ENCODE results near the gene FLCN. TPM values are rescaled to one million over a fixed set of nuclear protein-coding genes. Genes with fewer than 3 reads are reported as not detected.

FLCN gene
- total and polyA plus RNA-seq, 7 donors: 38.7 to 106 (median 58.3) TPM

GRCh38 chr17:17204635-17205231 is 32.2 kb downstream of the FLCN start:
- ATAC-seq (no peak), DNase-seq (no peak)
- TF ChIP-seq, protein P1, sequence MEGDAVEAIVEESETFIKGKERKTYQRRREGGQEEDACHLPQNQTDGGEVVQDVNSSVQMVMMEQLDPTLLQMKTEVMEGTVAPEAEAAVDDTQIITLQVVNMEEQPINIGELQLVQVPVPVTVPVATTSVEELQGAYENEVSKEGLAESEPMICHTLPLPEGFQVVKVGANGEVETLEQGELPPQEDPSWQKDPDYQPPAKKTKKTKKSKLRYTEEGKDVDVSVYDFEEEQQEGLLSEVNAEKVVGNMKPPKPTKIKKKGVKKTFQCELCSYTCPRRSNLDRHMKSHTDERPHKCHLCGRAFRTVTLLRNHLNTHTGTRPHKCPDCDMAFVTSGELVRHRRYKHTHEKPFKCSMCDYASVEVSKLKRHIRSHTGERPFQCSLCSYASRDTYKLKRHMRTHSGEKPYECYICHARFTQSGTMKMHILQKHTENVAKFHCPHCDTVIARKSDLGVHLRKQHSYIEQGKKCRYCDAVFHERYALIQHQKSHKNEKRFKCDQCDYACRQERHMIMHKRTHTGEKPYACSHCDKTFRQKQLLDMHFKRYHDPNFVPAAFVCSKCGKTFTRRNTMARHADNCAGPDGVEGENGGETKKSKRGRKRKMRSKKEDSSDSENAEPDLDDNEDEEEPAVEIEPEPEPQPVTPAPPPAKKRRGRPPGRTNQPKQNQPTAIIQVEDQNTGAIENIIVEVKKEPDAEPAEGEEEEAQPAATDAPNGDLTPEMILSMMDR (IDR thresholded peaks at IDR 0.05): no peak
- Histone ChIP-seq H3K36me3 (ENCODE audit: insufficient read depth in 1 of 2, low read depth in 1 of 2) (peaks cover 0 to 14% of the 10 kb centered on the region in 2 donors), H3K27ac (peak overlapping the region; percentile 91), H3K4me1 (peaks cover 25% of the 10 kb centered on the region), H3K9me3 (no peaks in the 10 kb centered on the region), H3K4me3 (peak overlapping the region; percentile 72), H3K27me3 (ENCODE audit: insufficient read depth in 3 of 3, low read length in 2 of 3) (no peaks in the 10 kb centered on the region)
- intact Hi-C loops (cut with DNase I): no loop called here
- WGBS, 3 donors: 50 to 76% (median 54%) methylated on average over 14 of the region's 14 CpGs

DNA sequence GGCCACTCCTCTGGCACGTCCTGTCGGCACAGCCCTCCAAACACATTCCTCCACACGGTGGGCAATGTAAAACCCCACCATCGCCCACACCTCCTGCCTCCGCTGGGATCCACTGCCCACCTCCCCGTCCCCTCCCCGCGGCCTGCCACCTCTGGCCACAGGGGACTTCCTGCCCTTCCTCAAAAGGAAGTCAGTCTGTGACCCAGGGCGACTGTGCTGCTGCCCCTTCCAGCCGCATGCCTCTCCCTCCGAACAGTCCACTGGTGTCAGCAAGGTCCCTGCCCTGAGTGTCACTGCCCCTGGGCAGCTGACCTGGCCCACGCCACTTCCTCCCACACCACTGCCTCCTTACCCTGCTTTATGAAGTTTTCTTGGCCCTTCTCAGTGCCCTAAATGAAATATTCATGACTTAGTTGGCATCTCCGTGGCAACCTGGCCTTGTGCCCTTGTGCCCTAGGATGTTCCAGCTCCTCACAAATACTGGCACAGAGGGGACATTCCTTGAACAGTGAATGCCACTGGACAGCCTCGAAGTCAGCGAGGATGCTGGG is 32.9 kb downstream of the FLCN start:
- peaks cover 0 to 14% of the 10 kb centered on the region in 2 donors for H3K36me3 ChIP-seq (ENCODE audit: insufficient read depth in 1 of 2, low read depth in 1 of 2)
- H3K27me3 ChIP-seq (ENCODE audit: insufficient read depth in 3 of 3, low read length in 2 of 3): no peaks in the 10 kb centered on the region
- intact Hi-C loops (cut with DNase I): no loop called here
- TF ChIP-seq, protein P1 (IDR thresholded peaks at IDR 0.05): no peak
- H3K9me3 ChIP-seq: no peaks in the 10 kb centered on the region
- no peak overlapping the region for H3K4me3 ChIP-seq
- peaks cover 25% of the 10 kb centered on the region for H3K4me1 ChIP-seq
- DNase-seq (peak in 1 of 2 donors; percentile 82), ATAC-seq (peak in 2 of 4 donors; percentile 10 to 29)
- peak overlapping the region; percentile 13 for H3K27ac ChIP-seq
- 25 to 52% (median 27%) methylated on average over 15 of the region's 15 CpGs for WGBS, 3 donors

DNA sequence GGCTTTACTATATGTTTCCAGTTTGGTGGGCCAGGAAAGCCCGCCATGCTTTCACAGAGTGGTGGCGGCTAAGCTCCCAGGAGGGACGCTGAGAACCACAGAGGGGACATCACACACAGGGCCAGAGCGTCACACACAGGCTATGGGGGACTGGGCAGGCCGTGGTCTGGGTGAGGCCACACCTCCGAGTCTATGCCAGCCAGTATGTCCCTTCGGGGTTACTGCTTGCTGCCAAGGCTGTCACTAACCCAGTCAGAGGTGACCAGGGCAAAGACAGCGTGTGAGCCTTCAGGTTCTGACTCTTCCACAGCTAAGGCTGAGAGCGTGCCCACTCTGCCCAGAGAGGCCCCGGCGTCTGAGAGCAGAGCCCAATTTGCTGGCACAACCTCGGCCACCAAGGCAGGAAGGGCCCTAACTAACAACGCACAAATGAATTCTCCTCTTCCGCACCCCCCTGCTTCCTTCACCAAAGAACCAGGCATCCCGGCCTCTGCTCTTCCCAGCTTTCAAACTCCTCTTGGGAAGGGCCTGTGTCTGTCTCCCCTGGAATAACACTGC is 33.7 kb downstream of the FLCN start:
- Histone ChIP-seq H3K27ac (no peak overlapping the region), H3K4me1 (peaks cover 25% of the 10 kb centered on the region), H3K36me3 (ENCODE audit: insufficient read depth in 1 of 2, low read depth in 1 of 2) (peaks cover 0 to 14% of the 10 kb centered on the region in 2 donors), H3K4me3 (no peak overlapping the region), H3K9me3 (no peaks in the 10 kb centered on the region), H3K27me3 (ENCODE audit: insufficient read depth in 3 of 3, low read length in 2 of 3) (no peaks in the 10 kb centered on the region)
- no peak for DNase-seq
- WGBS, 3 donors: 81 to 91% (median 85%) methylated on average over 15 of the region's 15 CpGs
- intact Hi-C loops (cut with DNase I): no loop called here
- TF ChIP-seq, protein P1 (IDR thresholded peaks at IDR 0.05): no peak
- ATAC-seq: no peak

- no peak overlapping the region for H3K27ac ChIP-seq
- TF ChIP-seq, protein P1 (IDR thresholded peaks at IDR 0.05): no peak
- no peak overlapping the region for H3K4me3 ChIP-seq
- ATAC-seq: no peak
- H3K4me1 ChIP-seq: peaks cover 25% of the 10 kb centered on the region
- H3K36me3 ChIP-seq (ENCODE audit: insufficient read depth in 1 of 2, low read depth in 1 of 2): peaks cover 0 to 14% of the 10 kb centered on the region in 2 donors
- WGBS, 3 donors: 66 to 86% (median 71%) methylated on average over 8 of the region's 8 CpGs
- DNase-seq: no peak
- no peaks in the 10 kb centered on the region for H3K27me3 ChIP-seq (ENCODE audit: insufficient read depth in 3 of 3, low read length in 2 of 3)
- intact Hi-C loops (cut with DNase I): no loop called here
- H3K9me3 ChIP-seq: no peaks in the 10 kb centered on the region
These were observed 35.1 kb downstream of the FLCN start for GRCh38 chr17:17201907-17202306.

Measured in psoas muscle (tissue), 8 donors.